GM18499 (cell line): ENCODE measurements around the gene MSMB.
"Not testable (repeated sequence)": the region's sequence is repeated elsewhere in the genome, so short reads cannot be mapped to it uniquely, and the experiment has no call there.

Experiments used
- ATAC-seq: cut with Tn5 transposase; IDR thresholded peaks from one replicate; pipeline ENCODE4 v1.9.1; 2021; ENCODE audit warnings: moderate number of reproducible peaks; ENCODE audit not compliant: insufficient read depth, unreplicated experiment

MSMB gene

DNA sequence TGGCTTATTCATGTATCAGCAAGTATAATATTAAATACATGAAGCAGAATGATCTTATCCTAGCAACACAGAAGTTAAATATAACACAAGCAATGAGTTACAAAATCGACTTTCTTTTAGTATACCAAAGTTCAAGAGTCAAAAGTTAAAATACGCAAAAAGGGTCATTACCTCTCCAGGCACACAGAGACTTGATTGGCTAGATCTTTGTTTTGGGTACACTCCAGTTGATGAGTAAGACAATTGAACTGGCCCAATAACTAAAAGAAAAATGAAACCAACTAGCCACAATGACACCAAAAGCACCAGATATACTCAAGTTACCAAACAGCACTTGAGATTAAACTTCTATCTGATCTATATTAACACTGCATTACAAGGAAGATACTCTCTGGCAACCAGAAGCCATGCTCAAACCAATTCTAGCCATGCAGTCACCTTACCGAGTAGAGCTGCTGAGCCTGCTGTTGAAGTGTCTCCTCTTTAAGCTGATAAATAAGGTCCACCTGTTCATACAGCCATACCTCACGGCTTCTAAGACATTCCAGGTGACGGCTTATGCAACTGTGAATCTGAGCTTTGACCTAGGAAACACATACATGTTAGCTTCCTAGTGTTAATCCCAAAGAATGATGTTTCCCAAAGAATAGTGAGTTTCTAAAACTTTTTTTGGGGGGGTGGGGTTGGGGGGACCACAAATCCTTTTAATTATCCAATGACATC is 31.2 kb downstream of the MSMB start:
- no peak for ATAC-seq

DNA sequence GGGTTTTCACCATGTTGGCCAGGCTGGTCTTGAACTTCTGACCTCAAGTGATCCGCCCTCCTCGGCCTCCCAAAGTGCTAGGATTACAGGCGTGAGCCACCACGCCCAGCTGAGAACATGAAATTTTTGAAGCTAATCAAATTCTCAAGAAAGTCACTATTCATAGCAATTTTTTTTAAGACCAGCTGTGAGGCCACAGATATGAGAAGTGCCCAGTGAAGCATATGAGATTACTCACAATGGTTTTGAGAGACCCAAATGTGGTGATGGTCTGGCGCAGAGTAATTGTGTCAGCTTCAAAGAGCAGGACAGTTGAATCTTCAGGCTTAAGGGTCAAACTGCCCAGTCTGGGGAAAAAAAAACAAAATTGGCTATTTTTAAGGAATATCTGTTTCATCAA is 31.9 kb downstream of the MSMB start:
- ATAC-seq, result no peak

DNA sequence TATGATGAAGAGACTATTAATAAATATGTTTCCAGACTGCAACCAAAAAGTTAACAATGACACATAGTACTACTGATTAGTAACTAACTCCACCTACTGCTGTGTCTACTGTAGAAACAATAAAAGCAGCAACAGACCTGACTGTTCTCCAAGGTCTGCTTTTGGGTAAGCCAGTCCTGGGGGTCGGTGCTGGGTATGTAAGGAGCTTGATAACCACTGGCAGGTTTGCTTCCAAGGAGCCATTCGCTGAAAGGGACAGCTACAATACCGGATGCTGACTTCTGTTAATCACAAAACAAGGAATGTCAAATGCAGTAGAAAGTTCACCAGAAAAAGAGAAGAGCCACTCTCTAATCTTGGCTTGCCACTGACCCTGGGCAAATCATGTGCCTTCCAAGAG is 33.3 kb downstream of the MSMB start:
- no peak for ATAC-seq

DNA sequence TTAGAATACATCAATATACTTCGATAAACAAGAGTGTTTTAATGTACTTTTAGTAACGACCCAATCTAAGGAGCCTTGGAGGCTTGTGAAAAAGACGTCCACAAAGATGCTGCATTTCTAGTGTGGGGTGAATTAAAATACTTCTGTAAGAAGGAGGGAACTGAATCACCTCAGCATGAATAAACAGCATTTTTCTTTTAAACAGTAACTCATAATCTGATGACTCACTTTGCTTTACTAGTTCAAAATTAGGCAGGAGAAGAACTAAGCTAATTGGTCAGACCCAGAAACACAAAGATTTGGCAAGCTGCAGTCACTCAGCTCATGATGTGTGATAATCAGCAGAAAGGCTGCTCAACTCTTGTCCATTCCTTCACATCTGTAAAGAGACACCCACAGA is 39.9 kb downstream of the MSMB start:
- ATAC-seq, result no peak

DNA sequence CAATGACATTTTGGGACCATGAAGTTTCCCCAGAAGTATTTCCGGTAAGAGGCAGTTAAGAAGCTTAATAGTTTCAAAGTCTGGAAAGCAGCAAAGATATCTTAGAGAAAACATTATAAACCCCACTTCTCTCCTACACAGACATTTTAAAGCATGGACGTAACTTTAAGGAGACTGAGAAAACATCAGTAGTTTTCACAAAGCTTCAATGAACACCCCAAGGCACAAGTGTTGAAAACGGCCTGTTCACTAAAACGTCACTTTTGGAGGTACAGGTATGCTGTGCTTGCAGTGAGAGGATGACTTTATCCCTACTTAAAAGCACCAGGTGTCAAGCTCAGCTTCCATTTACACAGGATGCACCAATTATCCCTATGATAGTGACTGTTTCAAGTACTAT is 40.7 kb downstream of the MSMB start:
- ATAC-seq, result no peak

DNA sequence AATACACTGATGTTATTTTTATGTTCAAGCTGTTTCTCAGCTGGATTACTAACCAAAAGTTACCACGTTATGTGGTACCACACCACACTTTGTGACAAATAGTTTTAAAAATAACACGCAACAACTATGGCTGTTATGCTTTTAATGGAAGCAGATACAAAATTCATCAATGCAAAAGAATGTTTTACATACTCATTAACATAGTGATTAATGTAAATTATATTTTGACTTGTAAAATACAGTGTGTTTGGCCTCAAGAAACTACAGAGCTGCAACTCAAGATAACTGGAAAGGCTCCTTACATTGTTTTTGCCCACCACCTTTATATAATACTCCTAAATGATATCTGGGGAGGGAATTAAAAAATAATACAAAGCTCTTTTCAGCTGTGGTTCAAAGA is 41.1 kb downstream of the MSMB start:
- ATAC-seq, result no peak

DNA sequence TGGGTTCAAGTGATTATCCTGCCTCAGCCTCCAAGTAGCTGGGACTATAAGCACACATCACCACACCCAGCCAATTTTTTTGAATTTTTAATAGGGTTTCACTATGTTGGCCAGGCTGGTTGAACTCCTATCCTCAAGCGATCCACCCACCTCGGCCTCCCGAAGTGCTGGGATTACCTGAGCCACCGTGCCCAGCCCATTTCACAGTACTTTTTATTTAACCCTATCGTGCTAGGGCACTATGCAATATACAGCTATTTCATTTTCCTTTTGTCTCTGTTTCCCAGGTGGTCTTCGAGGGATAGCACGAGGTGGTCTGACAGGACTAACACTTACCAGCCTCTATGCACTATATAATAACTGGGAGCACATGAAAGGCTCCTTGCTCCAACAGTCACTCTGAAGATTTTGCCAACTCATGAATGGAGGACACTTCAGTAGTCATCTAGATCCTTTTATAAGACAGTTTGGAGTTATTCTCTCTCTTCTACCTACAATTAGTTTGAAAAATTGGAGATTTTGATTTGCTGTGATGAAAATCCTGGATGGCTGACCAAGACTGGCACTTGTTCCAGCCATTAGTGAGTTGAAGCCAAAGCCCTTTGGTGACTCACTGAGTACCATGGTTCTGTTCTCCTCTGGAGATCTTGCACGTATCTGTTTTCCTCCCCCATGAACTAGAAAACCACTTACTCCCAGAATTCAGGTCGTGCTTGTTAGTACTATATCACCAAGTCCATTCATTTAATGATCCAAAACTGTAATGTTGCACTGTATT is 43.0 kb downstream of the MSMB start:
- no peak for ATAC-seq

DNA sequence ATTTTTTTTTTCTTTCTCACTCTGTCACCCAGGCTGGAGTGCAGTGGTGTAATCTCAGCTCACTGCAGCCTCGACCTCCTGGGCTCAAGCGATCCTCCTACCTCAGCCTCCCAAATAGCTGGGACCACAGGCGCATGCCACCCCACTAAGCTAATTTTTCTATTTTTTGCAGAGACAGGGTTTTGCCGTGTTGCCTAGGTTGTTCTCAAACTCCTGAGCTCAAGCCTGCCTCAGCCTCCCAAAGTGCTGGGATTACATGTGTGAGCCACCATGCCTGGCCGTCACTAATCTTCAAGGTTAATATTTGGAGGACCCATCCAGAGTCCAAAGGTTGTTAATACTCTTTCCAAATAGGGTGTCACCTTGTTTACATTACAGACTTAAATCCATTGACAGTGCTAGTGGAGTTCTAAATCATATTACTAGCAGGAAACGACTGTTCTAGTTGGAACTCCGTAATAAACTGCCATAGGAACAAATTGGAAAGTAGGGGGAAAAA is 43.8 kb downstream of the MSMB start:
- not testable (repeated sequence) for ATAC-seq

DNA sequence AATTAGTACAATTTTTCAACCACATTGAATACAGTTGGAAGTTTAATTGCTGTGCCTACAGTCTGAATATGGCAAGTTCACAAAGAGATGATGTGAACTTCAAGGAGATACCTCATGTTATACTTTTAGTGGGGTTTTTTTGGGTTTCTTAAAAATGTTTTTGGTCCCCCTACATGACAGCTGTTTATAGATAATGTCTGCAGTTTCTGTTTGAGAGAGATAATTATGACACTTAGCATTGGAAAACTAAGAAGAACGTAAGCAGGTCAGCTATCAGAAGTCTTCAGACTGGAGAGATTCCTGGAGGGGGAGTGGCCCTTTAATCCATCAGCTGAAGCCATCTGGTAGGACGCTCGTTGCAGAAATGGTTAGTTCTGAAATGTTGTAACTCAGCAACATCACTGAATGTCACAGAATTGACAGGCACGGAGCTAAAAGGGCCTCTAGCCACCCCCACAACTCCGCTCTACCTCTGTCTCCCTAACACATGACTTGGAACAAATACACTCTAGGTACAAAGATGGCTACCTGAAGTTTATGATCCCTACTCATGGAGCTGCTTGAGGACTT is 44.8 kb downstream of the MSMB start:
- ATAC-seq, result no peak

DNA sequence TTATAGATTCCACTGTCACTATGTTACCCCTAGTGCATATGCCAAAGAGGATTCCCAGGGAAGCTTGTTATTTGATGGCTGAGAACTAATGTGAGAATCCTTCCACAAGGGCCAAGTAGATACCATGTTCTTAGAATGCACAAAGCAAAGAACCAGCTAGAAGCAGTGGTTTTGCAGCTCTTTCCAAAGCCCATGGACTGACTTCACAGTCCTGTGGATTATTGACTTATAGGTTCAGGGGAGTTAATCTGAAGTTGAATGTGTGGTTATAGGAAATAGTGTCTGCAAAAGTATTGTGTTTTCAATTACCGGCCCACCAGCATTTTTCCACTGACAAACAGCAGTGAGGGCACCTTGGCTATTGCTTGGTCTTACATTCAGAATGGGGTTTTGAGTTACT is 45.5 kb downstream of the MSMB start:
- ATAC-seq, result no peak

DNA sequence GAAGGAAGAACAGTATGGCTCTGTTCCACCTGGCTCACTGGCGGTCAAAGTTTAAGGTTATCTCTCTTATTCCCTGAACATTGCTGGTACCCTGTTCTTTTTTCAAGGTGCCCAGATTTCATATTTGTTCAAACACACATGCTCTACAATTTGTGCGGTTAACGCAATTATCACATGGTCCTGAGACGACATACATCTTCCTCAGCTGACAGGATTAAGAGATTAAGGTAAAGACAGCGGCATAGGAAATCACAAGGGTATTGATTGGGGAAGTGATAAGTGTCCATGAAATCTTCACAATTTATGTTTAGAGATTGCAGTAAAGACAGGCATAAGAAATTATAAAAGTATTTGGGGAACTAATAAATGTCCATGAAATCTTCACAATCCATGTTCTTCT is 46.1 kb downstream of the MSMB start:
- ATAC-seq, result not testable (repeated sequence)

DNA sequence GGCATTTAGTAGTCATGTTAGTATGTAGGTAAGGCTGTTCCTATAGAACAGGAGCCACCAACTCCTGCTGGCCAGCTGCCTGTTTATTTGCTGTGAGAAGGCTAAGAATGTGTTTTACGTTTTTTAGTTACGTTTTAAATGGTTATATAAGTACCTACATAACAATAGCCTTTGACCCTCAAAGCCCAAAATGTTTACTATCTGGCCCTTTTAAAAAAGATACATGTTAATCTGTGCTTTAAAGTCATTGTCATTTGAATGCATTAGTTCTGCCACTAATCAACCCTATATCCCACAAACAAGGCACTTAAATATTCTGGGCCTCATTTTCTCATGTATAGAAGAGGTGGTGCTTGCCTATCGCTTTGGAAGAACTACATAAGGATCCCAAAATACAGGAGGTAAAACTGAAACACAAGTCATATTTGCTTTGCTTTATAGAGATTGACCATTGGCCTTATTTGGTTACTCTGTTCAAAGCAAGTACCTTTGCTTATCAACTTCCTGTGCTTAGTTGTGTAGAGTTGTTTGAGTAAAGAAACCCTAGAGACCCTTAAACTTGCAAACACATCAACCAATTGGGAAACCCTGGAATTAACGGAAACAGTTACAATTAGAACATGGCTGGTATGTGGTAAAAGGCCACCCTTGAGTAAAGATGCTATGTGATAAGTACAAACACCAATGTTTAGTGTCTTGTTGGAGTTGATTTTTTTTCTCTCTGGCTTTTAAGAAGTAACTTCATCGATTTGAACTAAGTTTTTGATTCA is 47.9 kb downstream of the MSMB start:
- ATAC-seq, result no peak

DNA sequence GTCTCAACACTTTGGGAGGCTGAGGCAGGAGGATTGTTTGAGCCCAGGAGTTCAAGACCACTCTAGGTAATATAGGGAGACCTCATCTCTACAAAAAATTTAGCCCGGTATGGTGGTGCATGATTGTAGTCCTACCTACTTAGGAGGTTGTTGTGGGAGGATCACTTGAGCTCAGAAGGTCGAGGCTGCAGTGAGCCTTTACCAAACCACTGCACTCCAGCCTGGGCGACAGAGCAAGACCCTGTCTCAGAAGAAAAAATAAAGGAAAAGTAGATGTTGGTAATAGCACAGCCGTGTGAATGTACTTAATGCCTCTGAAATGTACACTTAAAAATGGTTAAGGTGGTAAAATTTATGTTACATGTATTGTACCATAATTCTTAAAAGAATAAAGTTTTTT is 48.5 kb downstream of the MSMB start:
- no peak for ATAC-seq

DNA sequence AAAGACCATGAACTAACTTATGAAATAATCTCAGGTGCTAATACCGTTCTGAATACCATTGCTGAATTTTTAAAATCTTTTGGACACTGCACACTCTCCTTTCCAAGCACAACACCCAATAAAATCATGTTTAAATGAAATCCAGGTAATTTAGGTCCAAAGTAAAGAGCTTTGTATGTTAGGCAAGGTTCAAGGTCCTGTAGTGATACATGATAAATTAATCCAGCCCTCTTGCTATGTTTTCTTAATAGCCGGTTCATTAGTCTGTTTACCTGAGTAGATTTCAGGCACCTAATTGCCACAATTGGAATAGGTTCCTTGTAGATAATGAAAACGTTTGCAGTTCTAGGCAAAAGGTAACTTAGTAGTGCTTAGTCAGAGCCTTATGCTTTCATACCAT is 60.5 kb downstream of the MSMB start:
- not testable (repeated sequence) for ATAC-seq

DNA sequence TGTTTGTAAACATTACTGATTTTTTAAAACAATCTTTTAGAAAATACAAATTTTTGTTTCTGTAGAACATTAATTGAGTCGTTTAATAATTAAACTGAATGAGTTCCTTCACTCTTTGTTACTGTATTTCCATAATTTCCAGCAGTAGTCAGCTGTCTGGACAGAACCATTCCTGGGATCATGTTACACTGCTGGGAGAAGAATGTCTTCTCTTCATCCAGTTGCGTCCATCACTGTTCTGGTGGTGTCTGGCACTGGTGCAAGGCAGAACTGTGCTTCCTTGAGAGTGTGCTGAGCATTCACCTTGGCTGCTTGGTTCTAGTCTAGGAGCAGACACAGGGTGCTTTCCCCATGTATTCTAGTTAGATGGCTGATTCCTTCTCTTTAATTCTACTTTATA is 61.6 kb downstream of the MSMB start:
- ATAC-seq, result not testable (repeated sequence)

DNA sequence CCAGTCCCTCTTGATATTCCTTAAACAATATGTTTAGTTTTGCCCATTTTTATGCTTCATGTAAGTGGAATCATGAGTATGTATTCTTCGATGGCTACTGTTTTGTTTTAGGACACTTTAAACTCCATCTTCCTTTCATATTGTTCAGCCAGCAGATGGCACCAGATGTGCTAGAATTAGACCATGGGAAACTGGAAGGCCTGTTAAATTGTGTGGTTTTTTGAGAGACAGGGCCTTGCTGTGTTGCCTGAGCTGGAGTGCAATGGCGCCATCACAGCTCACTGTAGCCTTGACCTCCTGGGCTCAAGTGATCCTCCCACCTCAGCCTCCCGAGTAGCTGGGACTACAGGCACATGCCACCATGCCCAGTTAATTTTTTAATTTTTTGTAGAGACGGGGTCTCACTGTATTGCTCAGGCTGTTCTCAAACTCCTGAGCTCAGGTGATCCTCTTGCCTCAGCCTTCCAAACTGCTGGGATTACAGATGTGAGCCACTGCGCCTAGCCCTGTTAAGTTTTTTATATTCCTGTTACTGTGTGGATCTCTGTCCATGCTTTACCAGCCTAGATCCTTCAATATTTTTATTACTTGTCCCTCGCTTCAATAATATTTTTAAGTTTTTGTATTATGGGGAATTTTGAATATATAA is 62.4 kb downstream of the MSMB start:
- ATAC-seq, result not testable (repeated sequence)
